NCI-H1048 (cell line): ENCODE data around the gene MYO1E.
"Not testable (repeated sequence)": the region's sequence is repeated elsewhere in the genome, so short reads cannot be mapped to it uniquely, and the experiment has no call there.

Experiments
- DNase-seq: peaks from one replicate; lab custom pipeline; 2025; lab: John Stamatoyannopoulos, UW

Gene MYO1E

GRCh38 chr15:59350421-59350732 lies 22.3 kb downstream of the MYO1E start:
- DNase-seq: no peak

GRCh38 chr15:59349680-59350420 lies 22.8 kb downstream of the MYO1E start:
- DNase-seq: no peak

- DNase-seq: no peak
Observed at GRCh38 chr15:59347915-59348314, 24.8 kb downstream of the MYO1E start.

GRCh38 chr15:59346951-59347350 lies 25.7 kb downstream of the MYO1E start:
- no peak for DNase-seq

- no peak for DNase-seq
Observed at GRCh38 chr15:59345326-59345725, 27.3 kb downstream of the MYO1E start.

GRCh38 chr15:59344311-59344710 lies 28.4 kb downstream of the MYO1E start:
- no peak for DNase-seq

GRCh38 chr15:59340325-59340724 lies 32.3 kb downstream of the MYO1E start:
- no peak for DNase-seq

- DNase-seq: no peak
Observed at GRCh38 chr15:59339252-59339672, 33.4 kb downstream of the MYO1E start.

- DNase-seq: no peak
Observed at GRCh38 chr15:59338414-59338813, 34.3 kb downstream of the MYO1E start.

GRCh38 chr15:59336725-59337124 lies 35.9 kb downstream of the MYO1E start:
- not testable (repeated sequence) for DNase-seq

- no peak for DNase-seq
Observed at GRCh38 chr15:59335207-59335786, 37.4 kb downstream of the MYO1E start.

- no peak for DNase-seq
Observed at GRCh38 chr15:59334076-59334415, 38.6 kb downstream of the MYO1E start.

GRCh38 chr15:59333401-59334075 lies 39.1 kb downstream of the MYO1E start:
- no peak for DNase-seq

GRCh38 chr15:59332009-59332408 lies 40.7 kb downstream of the MYO1E start:
- no peak for DNase-seq

- DNase-seq: no peak
Observed at GRCh38 chr15:59330649-59331048, 42.0 kb downstream of the MYO1E start.

- no peak for DNase-seq
Observed at GRCh38 chr15:59329570-59330350, 42.9 kb downstream of the MYO1E start.

- no peak for DNase-seq
Observed at GRCh38 chr15:59329091-59329490, 43.6 kb downstream of the MYO1E start.

- no peak for DNase-seq
Observed at GRCh38 chr15:59327942-59328341, 44.7 kb downstream of the MYO1E start.

- no peak for DNase-seq
Observed at GRCh38 chr15:59326856-59327255, 45.8 kb downstream of the MYO1E start.

- DNase-seq: no peak
Observed at GRCh38 chr15:59322056-59322759, 50.5 kb downstream of the MYO1E start.

GRCh38 chr15:59321000-59321689 lies 51.5 kb downstream of the MYO1E start:
- no peak for DNase-seq

GRCh38 chr15:59317211-59317610 lies 55.5 kb downstream of the MYO1E start:
- DNase-seq: no peak
